GM12801 (cell line): ENCODE data around the gene ARFGAP2.

Experiments used
- CTCF ChIP-seq: IDR thresholded peaks from one replicate; pipeline ENCODE4 v1.5.1; 2011; ENCODE audit warnings: control low read depth; ENCODE audit not compliant: insufficient read length; ENCODE audit errors: extremely low read depth

ARFGAP2 gene

DNA sequence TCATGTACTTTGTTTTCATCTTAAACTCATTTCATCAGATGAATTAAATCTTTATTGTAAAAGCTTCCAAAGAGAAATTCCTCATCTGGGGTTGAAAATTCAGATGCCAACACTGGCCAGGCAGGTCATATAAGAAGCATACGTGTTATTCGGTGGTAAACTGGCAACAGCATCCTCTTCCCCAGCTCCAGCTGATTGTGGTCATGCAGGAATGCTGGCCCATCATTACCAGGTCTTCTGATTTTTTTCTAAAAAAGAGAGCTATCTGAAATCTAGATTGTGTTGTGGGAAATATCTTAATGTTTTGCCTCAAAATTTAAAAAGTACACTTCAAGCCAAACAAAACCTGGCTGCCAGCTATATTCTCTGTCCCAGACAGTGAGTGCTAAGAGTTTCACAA, 53.6 kb downstream of the ARFGAP2 start:
- TF ChIP-seq CTCF: no peak

GRCh38 chr11:47121731-47122130, 54.9 kb downstream of the ARFGAP2 start:
- no peak for TF ChIP-seq CTCF

- TF ChIP-seq CTCF: no peak
Measured at GRCh38 chr11:47121056-47121455, 55.6 kb downstream of the ARFGAP2 start.
